ENCODE measurements around the gene LSG1.
"Not testable (repeated sequence)": the region's sequence is repeated elsewhere in the genome, so short reads cannot be mapped to it uniquely, and the experiment has no call there.

LSG1 gene

DNA sequence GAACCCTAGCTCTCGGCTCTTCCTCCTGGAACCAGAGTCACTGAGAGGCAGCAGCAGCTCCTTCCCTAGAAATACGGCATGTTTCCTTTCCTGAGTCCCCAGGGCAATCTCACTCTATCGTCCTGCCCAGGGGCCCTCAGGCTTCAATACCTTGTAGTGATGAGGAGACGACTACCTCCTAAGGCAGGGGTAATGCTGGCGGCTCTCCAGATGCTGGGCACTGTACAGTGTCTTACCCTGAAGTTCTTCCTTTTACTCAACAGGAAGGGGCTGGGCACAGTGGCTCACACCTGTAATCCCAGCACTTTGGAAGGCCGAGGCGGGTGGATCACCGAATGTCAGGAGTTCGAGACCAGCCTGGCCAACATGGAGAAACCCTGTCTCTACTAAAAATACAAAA is 52.2 kb downstream of the LSG1 start:
- no peak for DNase-seq (ENCODE audit: low read depth in 1 of 2, low spot score in 1 of 2)

GRCh38 chr3:194618858-194619608 is 53.0 kb downstream of the LSG1 start:
- DNase-seq (ENCODE audit: low read depth in 1 of 2, low spot score in 1 of 2) = no peak

DNA sequence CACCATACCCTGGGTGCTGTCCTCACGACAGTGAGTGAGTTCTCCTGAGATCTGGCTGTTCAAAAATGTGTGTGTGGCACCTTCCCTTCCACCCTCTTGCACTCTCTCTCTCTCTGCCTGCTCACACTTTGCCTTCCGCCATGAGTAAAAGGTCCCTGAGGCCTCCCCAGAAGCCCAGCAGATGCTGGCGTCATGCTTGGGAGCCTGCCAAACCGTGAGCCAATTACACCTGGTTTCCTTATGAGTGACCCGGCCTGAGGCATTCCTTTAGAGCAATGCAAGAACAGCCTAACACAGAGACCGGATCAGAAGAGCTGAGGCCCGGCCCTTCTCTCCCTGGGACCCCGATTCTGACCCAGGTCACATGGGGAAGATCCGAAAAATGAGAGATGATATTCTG is 54.2 kb downstream of the LSG1 start:
- no peak for DNase-seq (ENCODE audit: low read depth in 1 of 2, low spot score in 1 of 2)

GRCh38 chr3:194617143-194617671 is 54.8 kb downstream of the LSG1 start:
- DNase-seq (ENCODE audit: low read depth in 1 of 2, low spot score in 1 of 2) = no peak

DNA sequence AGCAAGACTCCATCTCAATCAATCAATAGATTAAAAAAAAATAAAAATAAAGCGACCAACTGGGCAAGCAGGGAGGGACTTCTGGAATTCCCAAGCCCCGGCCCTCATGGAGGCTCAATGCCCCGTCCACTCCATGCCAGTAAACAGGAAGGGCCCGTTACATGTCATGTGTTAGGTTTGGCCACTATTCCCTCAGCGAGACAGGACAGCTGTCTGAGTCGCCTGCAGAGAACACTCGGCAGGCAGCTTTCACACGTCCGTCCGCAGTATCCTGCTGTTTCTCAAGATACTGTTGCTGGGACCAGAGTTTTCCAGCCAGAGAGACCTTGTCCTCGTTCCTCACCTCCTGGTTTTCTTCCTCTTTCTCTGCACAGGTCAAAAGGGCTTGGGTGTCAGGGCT is 56.8 kb downstream of the LSG1 start:
- no peak for DNase-seq (ENCODE audit: low read depth in 1 of 2, low spot score in 1 of 2)

- DNase-seq (ENCODE audit: low read depth in 1 of 2, low spot score in 1 of 2) = no peak
Observed at GRCh38 chr3:194612221-194612620, 59.8 kb downstream of the LSG1 start.

DNA sequence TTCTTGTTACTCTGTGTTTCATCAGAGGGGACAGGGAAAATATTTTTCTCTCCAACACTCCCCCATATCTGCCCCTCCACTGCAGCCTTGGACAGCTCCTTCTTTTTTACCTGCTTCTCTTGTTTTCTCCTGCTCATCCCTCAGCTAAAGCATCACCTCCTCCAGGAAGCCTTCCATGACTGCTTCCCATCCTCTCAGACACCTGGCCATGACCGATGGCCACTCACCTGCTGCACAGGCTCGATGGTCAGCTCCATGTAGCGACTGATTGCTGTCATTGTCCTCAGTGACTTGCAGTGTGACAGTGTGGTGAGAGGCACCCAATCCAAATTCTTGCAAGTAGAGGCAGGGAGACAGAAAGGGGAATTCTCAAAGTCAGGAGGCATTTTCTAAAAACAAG is 61.3 kb downstream of the LSG1 start:
- no peak for DNase-seq (ENCODE audit: low read depth in 1 of 2, low spot score in 1 of 2)

DNA sequence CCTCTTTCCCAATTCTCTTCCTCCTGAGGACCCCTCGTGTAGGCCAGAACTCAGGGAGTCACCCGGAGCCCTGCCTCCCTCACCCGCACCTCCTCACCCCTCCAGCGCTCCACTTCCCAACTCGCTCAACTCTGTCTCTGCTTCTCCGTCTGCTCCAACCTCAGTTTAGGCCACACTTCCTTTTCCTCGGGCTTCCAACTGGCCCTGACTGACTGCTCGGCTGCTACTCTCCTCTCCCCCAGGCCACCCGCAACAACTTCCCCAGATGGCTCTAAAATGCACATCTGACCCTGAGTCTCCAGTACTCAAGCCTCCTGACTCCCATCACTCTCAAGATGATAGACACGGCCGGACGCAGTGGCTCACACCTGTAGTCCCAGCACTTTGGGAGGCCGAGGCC is 62.4 kb downstream of the LSG1 start:
- no peak for DNase-seq (ENCODE audit: low read depth in 1 of 2, low spot score in 1 of 2)

DNA sequence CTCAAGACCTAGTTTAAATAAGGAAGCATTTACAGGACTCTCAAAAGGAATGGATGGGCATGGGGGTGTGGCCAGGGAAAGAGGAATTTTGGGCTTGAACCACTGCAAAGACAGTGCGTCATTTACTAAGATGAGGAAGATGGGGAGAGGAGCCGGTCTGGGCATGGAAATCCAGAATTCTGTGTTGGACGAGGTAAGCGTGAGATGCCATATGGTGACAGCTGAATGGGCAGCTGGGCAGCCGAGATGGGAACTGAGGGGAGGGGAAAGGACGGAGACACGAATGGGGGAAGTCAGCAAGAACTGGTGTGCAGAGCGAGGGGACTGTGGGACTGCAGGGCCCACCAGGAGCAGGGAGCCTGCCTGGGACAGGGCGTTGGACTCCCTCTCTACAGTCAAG is 63.0 kb downstream of the LSG1 start:
- DNase-seq (ENCODE audit: low read depth in 1 of 2, low spot score in 1 of 2) = no peak

GRCh38 chr3:194607592-194608389 is 64.2 kb downstream of the LSG1 start:
- no peak for DNase-seq (ENCODE audit: low read depth in 1 of 2, low spot score in 1 of 2)

DNA sequence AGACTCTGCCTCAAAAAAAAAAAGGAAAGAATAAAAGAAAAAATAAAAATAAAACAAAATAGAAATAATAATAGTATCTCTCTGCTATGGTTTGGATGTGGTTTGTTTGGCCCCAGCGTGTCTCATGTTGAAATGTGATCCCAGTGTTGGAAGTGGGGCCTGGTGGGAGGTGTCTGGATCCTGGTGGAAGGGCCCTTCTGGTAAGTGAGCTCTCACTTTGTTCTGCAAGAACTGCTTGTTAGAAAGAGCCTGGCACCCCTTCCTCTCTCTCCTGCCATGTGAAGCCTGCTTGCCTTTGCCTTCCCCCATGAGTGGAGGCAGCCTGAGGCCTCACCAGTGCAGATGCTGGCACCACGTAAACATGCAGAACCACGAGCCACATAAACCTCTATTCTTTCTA is 65.0 kb downstream of the LSG1 start:
- DNase-seq (ENCODE audit: low read depth in 1 of 2, low spot score in 1 of 2) = no peak

DNA sequence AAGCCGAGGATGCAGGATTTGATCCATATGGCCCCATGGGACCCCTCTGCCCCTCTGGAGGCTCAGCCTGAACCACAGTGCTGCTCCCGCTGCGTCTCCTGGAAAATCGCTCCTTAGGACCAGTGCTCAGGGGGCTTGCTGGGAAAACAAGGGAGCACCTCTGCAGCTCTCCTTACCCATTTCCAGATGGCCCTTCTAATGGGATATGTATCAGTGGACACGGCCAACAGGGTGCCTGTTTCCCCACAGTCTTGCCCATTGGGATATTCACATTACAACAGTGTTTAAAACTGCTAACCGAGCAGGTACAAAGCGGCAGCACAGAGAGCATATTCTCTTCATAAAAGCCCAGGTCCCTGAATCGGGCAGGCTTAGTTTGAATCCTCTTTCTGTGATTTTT is 65.8 kb downstream of the LSG1 start:
- no peak for DNase-seq (ENCODE audit: low read depth in 1 of 2, low spot score in 1 of 2)

GRCh38 chr3:194605314-194605713 is 66.7 kb downstream of the LSG1 start:
- not testable (repeated sequence) for DNase-seq (ENCODE audit: low read depth in 1 of 2, low spot score in 1 of 2)

DNA sequence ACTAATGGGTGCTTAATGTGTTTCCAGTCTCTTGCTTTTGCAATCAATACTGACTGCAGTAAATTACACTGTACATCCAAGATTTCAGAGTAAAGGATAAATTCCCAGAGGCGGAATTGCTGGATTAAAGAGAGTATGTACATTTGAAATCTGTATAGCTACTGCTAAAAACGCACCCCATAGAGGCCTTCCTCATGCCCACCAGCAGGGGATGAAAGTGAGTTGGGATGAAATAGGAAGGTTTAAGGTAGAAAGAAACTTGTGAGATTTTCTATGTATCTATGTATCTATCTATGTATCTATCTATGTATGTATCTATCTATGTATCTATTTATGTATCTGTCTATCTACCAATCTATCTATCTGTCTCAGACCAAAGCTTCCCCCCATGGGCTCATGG is 67.2 kb downstream of the LSG1 start:
- DNase-seq (ENCODE audit: low read depth in 1 of 2, low spot score in 1 of 2) = no peak

GRCh38 chr3:194604126-194604525 is 67.9 kb downstream of the LSG1 start:
- no peak for DNase-seq (ENCODE audit: low read depth in 1 of 2, low spot score in 1 of 2)

DNA sequence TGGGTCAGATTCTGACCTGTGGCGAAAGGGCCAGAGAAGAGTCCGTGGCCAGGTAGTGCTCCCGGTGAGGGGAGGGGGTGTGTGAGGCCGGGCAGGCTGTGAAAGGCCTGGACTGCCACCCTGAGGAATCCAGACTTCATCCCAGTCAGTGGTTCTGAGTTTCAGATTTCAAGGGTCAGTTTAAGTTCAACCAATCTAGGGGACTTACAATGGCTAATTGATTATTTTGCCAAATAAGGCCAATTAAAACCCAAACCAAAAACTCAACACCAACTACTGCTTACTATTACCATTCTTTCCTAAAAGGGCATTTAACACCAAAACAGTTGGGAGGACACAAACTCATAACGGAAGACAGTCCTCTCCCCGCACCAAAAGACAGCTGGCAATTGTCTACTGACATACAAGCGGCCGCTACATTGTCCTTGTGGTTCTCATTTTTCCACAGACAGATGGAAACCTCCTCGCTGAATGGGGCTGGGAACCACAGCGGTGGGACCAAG is 69.3 kb downstream of the LSG1 start:
- no peak for DNase-seq (ENCODE audit: low read depth in 1 of 2, low spot score in 1 of 2)

GRCh38 chr3:194598771-194599557 is 73.0 kb downstream of the LSG1 start:
- no peak for DNase-seq (ENCODE audit: low read depth in 1 of 2, low spot score in 1 of 2)

DNA sequence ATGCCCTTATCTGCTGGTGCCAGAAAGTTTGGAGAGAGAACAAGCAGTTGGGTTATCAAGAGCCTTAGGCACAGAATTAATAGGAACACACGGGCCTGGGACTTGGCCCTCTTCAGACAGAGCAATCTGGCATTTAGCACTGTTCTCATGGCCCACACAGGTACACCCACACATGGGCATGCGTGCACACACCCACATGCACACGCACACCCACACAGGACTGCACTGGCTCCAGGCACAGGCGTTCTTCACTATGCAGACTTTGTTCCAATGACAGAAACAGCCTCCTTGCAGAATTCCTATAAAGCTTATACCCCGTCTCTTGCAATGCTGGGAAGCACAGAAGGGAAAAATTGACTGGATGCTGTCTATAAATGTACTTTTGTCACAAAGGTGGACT is 75.1 kb downstream of the LSG1 start:
- DNase-seq (ENCODE audit: low read depth in 1 of 2, low spot score in 1 of 2) = no peak

DNA sequence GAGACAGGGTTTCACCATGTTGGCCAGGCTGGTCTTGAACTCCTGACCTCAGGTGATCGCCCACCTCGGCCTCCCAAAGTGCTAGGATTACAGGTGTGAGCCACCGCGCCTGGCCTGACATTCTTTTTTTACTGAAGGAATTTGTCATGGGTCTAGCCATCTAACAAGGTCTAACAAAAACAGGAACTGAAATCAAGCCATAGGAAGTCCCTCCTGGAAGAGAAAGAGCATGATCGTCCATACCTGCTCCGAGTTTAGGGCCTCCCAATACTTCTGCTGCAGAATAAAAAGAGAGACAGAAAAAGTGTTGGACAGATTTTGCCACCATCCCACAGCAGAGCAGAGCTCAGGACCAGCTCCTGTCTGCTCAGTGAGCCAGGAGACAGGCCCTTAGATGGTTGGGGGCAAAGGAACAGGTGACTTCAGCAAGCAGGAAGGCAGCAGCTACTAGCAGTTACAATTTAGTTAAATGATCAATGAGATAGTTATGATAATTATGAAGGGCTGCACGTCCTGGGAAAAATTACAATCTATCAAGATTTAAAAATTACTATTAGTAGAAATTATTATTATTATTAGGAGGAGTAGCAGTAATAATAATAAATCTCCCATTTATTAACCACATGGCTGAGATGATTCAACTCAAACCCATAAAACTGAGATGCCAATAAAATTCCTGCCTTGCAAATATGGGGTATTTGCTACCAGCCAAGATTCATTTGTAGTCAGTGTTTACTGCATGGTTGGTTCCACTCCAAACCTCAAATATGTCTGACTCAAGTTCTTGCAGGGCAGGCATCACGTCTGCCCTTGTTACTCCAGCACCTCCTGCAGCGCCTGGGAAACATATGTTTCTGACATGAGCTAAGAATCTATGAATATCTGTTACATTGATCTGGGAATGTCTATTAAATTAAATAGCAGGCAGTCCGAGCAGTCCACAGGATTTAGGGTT is 78.9 kb downstream of the LSG1 start:
- DNase-seq (ENCODE audit: low read depth in 1 of 2, low spot score in 1 of 2) = no peak

Measured in activated CD4-positive, alpha-beta T cell treated with anti-CD3 and anti-CD28 coated beads, Interleukin-2, amount 50 U/mL, for 24 hours (primary cell).